BJ (cell line): ENCODE results near the gene NSFL1C. TPM values are rescaled to one million over a fixed set of nuclear protein-coding genes. Genes with fewer than 3 reads are reported as not detected.

Source experiments
- CTCF ChIA-PET: fragments of 350-600 bp; formaldehyde crosslinking; extraction: SDS; loops from one replicate; lab custom pipeline; 2021; ENCODE audit warnings: antibody characterized with exemption, inconsistent platforms; lab: Yijun Ruan, JAX
- POLR2A ChIA-PET: fragments of 300-600 bp; sonication (Branson Sonifier 250); formaldehyde crosslinking; extraction: SDS; loops from one replicate; lab custom pipeline; 2021; ENCODE audit warnings: antibody characterized with exemption; lab: Charles Lee
- DNase-seq: peaks from one replicate; pipeline ENCODE4 v3.0.0-alpha.2; 2011; ENCODE audit warnings: low read depth
- H3K27me3 ChIP-seq: 2 replicates; pipeline ENCODE4 v1.6.0; 2011; ENCODE audit warnings: low read length; ENCODE audit not compliant: control insufficient read depth, insufficient read depth
- H3K36me3 ChIP-seq: 2 replicates; pipeline ENCODE4 v1.5.1; 2011; ENCODE audit warnings: low read length; ENCODE audit not compliant: control insufficient read depth, insufficient read depth
- H3K4me3 ChIP-seq: 2 replicates; pipeline ENCODE4 v1.5.1; 2011; ENCODE audit warnings: low read depth, mild to moderate bottlenecking, control low read depth, low read length
- polyA minus RNA-seq: library from RNA; depleted of rRNA, polyadenylated mRNA; stranded (reverse); fragments of >200 nt; gene quantifications from 2 replicates; pipeline ENCODE4 v1.2.3, GENCODE V29; 2011; rRNA and poly(A)+ RNA removed
- polyA plus RNA-seq: library from polyadenylated mRNA; depleted of rRNA; stranded (reverse); fragments of >200 nt; gene quantifications from 2 replicates; pipeline ENCODE4 v1.2.3, GENCODE V29; 2011; rRNA removed
- TF ChIP-seq, protein P1 (sequence below): IDR thresholded peaks from 2 replicates; pipeline ENCODE4 v1.5.1; 2011; ENCODE audit warnings: low read depth, mild to moderate bottlenecking, control low read depth, inconsistent platforms, low read length, moderate library complexity; ENCODE audit not compliant: insufficient read depth

NSFL1C gene
- polyA plus RNA-seq (27.7 and 32.4 TPM in 2 replicates), polyA minus RNA-seq (21.3 and 22.2 TPM in 2 replicates)

DNA sequence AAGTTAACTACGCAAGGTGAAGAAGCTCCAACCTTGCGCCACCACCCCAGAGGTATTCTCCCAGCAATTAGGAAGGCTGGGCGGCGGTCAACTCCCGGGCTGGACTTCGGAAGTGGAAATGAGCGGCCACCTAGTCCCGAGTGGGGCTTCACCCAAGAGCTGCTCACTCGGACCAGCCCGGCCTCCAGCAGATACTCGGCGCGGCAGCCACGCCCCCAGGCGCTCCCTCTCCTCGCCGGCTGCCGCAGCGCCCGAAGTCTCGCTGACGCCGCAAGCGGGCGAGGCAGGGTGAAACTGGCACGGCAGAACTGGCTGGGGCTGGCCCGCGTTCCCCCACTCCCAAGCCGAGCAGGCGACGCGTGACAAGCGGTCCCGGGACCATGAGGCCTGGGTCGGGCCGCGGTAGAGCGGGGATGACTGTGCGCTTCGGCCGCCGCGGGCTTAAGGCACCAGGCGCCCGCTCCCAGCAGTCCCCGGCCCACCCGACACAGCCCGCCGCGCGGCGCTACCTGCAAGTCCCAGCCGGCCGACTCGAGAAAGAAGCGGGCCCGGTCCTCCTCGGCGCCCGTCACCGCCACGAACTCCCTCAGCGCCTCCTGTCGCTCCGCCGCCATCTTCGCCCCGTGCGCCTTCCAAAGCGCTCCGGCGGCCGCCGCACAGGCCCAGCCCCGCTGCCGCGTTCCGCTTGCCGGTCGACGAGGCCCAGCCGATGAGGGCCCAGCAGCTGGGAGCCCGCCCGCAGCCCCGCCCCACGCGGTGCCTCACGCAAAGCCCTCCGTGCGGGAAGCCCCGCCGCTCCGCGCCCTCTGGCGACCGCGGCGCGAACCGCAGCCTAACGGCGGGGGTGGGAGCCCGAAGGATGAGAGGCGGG, at the start of gene NSFL1C:
Gene NSFL1C (minus strand): TSS at position 639 of the 871 bp plus-strand sequence. CDS start 25 bp downstream, at position 614.
- ChIA-PET POLR2A (no interaction called here), CTCF (interaction anchor here (0.7 to 6.8 kb wide), 19 partner anchors 9 to 310 kb away, joined by 3 to 71 read pairs (median 4); partner anchors contain the start of gene FKBP1A)
- peak within 1 kb of the TSS; percentile 96 for H3K4me3 ChIP-seq
- peaks cover 3% of the 10 kb centered on the region for H3K36me3 ChIP-seq
- no peaks in the 10 kb centered on the region for H3K27me3 ChIP-seq
- peak; percentile 37 for DNase-seq
- TF ChIP-seq, protein P1, sequence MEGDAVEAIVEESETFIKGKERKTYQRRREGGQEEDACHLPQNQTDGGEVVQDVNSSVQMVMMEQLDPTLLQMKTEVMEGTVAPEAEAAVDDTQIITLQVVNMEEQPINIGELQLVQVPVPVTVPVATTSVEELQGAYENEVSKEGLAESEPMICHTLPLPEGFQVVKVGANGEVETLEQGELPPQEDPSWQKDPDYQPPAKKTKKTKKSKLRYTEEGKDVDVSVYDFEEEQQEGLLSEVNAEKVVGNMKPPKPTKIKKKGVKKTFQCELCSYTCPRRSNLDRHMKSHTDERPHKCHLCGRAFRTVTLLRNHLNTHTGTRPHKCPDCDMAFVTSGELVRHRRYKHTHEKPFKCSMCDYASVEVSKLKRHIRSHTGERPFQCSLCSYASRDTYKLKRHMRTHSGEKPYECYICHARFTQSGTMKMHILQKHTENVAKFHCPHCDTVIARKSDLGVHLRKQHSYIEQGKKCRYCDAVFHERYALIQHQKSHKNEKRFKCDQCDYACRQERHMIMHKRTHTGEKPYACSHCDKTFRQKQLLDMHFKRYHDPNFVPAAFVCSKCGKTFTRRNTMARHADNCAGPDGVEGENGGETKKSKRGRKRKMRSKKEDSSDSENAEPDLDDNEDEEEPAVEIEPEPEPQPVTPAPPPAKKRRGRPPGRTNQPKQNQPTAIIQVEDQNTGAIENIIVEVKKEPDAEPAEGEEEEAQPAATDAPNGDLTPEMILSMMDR: peak; percentile 85

DNA sequence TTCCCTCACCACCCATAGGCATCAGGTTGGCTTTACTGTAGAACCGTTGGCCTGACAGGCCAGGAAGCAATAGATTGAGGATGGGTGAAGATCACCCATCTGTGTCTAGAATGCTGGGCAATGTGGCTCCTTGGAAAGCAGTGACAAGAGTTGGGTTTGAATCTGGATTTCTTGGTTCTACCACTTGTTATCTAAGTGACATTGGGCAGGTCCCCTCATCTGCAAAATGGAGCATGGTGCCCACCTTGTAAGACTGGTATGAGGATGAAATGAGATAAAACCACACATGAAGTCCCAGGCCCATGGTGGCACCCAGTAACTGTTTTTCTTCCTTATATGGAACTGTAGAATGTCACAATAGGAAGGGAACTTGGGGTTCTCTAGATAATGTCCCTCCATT, 47.2 kb upstream of the NSFL1C start:
- no peak overlapping the region for H3K4me3 ChIP-seq
- H3K36me3 ChIP-seq: no peaks in the 10 kb centered on the region
- ChIA-PET POLR2A (no interaction called here), CTCF (interaction anchor here (0.5 kb wide), 1 partner anchor 712 kb away, joined by 3 read pairs; no protein-coding TSS in a partner anchor)
- TF ChIP-seq, protein P1: no peak
- DNase-seq: no peak
- H3K27me3 ChIP-seq: peaks cover 7% of the 10 kb centered on the region

- TF ChIP-seq, protein P1: peak; percentile 41
These were observed 42.6 kb upstream of the NSFL1C start for GRCh38 chr20:1509237-1509636.

GRCh38 chr20:1508574-1508973, 41.9 kb upstream of the NSFL1C start:
- H3K27me3 ChIP-seq: peaks cover 5% of the 10 kb centered on the region
- no peak for DNase-seq
- TF ChIP-seq, protein P1: no peak
- no peak overlapping the region for H3K4me3 ChIP-seq
- no peaks in the 10 kb centered on the region for H3K36me3 ChIP-seq
- ChIA-PET POLR2A (no interaction called here), CTCF (interaction anchor here (0.6 to 7.3 kb wide), 3 partner anchors 33 to 292 kb away, joined by 3 to 71 read pairs (median 3); partner anchors contain the start of gene NSFL1C)

More at GRCh38 chr20:1509237-1509636, 42.6 kb upstream of the NSFL1C start:
- H3K27me3 ChIP-seq: peaks cover 5% of the 10 kb centered on the region
- ChIA-PET POLR2A (no interaction called here), CTCF (interaction anchor here (0.6 to 1.2 kb wide), 6 partner anchors 9 to 291 kb away, joined by 3 read pairs; no protein-coding TSS in a partner anchor)
- DNase-seq: no peak
- no peak overlapping the region for H3K4me3 ChIP-seq
- H3K36me3 ChIP-seq: no peaks in the 10 kb centered on the region

DNA sequence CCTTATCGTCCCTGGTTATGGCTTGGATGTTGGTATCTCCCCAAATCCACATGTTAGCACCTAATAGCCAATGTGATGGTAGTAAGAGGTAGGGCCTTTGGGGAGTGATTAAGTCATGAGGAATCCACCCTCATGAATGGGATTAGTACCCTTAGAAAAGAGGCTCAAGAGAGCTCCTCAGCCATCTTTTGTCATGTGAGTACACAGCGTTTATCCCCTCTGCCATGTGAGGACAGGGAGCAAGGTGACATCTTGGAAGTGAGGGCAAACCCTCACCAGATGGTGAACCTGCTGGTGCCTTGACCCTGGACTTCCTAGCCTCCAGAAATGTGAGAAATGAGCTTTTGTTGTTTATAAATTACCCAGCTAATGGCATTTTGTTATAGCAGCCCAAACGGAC, 40.6 kb upstream of the NSFL1C start:
- TF ChIP-seq, protein P1: no peak
- Histone ChIP-seq H3K27me3 (peaks cover 6% of the 10 kb centered on the region), H3K36me3 (no peaks in the 10 kb centered on the region), H3K4me3 (no peak overlapping the region)
- ChIA-PET POLR2A (no interaction called here), CTCF (interaction anchor here (0.9 to 7.3 kb wide), 5 partner anchors 16 to 379 kb away, joined by 3 to 71 read pairs (median 3); partner anchors contain the start of gene NSFL1C)
- no peak for DNase-seq
